Skeletal muscle cell (primary cell): ENCODE data around the gene HOXD9.

Source experiments
- DNase-seq: peaks from one replicate; pipeline ENCODE4 v3.0.0-alpha.2; 2010; ENCODE audit warnings: low read depth
- H3K4me3 ChIP-seq: 2 replicates; pipeline ENCODE4 v1.5.1; 2011; ENCODE audit warnings: low read depth, mild to moderate bottlenecking, control low read depth, low read length, moderate library complexity

The HOXD9 gene

DNA sequence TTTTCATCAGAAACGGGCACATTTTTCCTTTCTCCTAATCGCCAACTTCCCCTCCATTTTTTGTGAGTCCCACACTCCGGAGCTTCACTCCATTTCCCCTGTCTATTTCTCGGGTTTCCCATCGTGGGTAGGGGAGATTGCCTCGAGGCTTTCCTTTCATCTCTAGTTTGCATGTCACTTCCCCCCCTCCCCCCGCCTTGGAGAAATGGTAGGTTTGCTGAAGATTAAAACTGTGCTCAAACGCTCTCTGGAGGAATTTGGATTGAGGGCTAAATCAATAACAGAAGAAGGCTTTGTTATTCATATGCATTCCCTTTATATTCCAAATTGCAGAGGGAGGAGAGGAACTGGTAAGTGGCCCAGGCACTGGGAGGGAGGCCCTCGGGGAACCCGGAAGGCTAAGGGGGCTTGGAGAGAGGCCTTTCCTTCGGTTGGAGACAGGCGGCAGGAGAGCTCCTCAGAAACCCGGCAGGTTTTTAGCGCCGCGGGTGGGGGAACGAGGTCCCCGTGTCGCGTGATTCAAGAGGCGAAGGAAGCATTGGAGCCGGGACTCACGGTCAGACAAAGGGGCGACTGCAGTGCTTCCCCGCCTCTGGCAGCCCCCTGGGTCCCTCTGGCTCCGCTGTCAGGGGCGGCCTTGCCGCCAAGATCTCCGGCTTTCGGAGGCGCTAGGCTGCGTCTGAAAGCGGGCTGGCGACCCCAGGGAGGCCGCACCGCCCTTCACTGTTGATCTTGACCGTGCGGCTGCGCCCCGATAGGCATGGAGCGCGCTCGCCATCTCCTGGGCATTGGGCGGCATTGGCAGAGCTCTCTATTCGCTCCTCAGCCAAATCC is 25.3 kb upstream of the HOXD9 start:
- DNase-seq: no peak
- H3K4me3 ChIP-seq: peak overlapping the region; percentile 33

DNA sequence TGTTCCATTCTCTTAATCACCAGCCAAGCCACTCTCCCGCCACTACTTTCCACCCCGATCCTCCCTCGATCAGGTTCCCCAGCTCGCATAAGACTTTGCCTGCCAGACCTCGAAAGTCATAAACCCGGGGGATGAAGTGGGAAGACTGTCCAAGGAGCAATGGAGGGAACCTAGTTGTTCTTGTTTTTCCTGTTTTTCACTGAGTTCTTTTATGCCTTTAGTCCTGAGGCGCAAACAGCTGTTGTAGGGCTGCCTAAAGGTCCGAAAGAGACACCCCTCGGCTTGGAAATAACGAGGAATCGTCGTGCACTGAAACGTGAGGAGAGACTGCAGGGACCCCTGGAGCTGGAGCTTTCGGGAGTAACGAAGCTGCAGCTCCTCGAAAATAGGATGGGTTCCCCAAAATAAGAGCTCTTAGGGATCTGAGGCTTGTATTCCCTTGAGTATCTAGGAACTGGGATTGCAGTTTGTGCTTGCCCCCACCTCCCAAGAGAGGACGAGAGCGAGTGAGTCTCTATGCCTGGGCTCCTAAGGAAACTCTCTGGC is 24.6 kb upstream of the HOXD9 start:
- DNase-seq: no peak
- no peak overlapping the region for H3K4me3 ChIP-seq

- H3K4me3 ChIP-seq: no peak overlapping the region
These were observed 24.0 kb upstream of the HOXD9 start for GRCh38 chr2:176098366-176099158.

GRCh38 chr2:176099159-176099727 is 23.3 kb upstream of the HOXD9 start:
- DNase-seq: no peak

More at GRCh38 chr2:176098366-176099158, 24.0 kb upstream of the HOXD9 start:
- DNase-seq: no peak

DNA sequence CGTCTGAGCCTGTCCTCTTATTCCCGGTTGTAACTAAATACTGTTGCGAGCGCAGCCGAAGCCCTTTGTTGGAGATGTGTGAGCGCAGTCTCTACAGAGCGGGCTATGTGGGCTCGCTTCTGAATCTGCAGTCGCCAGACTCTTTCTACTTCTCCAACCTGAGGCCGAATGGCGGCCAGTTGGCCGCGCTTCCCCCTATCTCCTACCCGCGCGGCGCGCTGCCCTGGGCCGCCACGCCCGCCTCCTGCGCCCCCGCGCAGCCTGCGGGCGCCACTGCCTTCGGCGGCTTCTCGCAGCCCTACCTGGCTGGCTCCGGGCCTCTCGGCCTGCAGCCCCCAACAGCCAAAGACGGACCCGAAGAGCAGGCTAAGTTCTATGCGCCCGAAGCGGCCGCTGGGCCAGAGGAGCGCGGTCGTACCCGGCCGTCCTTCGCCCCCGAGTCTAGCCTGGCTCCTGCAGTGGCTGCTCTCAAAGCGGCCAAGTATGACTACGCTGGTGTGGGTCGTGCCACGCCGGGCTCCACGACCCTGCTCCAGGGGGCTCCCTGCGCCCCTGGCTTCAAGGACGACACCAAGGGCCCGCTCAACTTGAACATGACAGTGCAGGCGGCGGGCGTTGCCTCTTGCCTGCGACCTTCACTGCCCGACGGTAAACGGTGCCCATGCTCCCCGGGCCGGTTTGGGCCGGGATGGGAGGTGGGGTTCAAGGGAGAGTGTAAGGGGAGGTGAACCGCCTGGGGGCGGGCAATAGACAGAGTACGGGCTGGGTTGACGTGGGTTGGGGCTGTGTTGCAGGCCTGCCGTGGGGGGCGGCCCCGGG is 22.6 kb upstream of the HOXD9 start, which contains the start of gene HOXD12:
Gene HOXD12, plus strand, starts transcription at position 68 of the 819 bp plus-strand sequence. Its CDS starts 7 bp downstream, at position 75.
- no peak within 1 kb of the TSS for H3K4me3 ChIP-seq
- DNase-seq: no peak

More at GRCh38 chr2:176099159-176099727, 23.3 kb upstream of the HOXD9 start:
- no peak overlapping the region for H3K4me3 ChIP-seq

GRCh38 chr2:176100547-176101140 is 21.9 kb upstream of the HOXD9 start:
- H3K4me3 ChIP-seq: no peak overlapping the region
- DNase-seq: no peak

DNA sequence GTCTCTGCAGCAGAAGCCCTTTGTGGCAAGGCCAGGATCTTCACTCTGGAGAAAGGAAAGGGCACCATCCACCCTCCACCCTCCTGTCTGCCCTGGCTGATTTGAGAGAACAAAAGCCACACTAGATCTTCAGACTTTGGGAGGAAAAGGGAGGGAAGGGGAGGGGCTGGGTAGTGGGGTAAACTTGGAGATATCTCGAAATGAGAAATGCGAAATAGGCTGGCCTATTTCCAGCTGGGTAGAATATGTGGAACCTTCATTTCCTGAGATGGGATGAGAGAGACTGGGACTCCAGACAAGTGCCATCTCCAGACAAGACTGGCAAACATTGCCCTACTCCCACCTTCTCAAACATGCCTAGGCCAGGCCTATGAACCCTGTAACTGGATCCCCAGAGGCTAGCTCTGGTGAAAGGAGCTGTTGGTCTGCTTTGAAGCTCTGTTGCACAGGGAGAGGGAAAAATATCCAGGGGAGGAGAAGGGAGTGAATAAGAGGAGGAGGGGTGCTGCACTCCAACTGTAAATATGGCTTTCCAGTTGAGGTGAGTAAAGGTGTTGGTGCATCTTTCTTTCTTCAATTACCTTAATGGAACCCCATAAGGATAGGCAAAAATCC is 21.2 kb upstream of the HOXD9 start:
- DNase-seq: no peak
- no peak overlapping the region for H3K4me3 ChIP-seq

DNA sequence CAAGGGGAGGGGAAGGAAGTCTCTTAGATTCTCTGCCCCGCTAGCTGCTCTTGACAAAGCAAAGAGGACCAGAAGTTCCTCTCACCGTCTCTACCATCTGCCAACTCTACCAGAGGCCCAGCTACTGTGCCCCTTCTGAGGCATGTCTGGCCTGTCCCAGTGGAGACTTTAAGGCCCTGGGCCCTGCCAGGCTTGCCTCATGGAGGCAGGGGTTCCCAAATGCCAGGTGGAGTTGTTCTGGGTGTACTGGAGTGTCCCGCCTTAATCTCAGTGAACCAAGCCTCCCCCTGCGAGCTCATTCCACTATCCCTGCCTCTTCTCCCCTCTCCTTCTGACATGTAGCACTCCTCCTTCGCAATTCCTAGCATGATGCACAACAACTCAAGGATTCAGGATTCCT is 20.7 kb upstream of the HOXD9 start:
- no peak for DNase-seq
- H3K4me3 ChIP-seq: no peak overlapping the region

DNA sequence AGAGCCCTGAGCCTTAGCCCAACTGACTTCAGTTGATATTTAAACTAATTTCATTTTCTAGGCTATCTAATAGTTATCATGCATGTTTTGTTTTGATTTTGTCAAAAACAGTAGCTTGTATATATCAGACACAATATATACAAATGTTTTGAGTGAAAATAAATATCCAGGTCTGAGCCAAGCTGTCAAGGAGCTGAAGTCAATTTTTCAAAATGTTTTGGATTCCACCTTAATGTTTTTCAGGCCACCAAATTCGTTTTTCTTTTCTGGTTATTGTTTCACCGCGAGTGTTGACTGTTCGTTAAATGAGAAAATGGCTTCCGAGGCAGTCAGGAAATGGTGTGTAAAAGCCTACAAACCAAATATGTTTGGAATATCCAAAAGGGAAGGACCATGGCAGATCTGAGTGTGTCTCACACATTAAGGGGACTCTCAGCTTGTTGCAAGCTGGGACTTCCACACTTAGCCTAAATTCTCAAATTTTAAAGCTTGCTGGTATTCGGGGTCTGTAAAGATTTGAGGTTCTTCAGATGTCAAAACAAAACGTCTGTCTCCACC is 20.1 kb upstream of the HOXD9 start:
- no peak for DNase-seq
- H3K4me3 ChIP-seq: no peak overlapping the region

GRCh38 chr2:176103194-176103593 is 19.3 kb upstream of the HOXD9 start:
- no peak overlapping the region for H3K4me3 ChIP-seq

GRCh38 chr2:176103742-176104315 is 18.7 kb upstream of the HOXD9 start:
- H3K4me3 ChIP-seq: no peak overlapping the region

More at GRCh38 chr2:176103194-176103593, 19.3 kb upstream of the HOXD9 start:
- DNase-seq: no peak

GRCh38 chr2:176104316-176105077 is 18.0 kb upstream of the HOXD9 start:
- no peak overlapping the region for H3K4me3 ChIP-seq

More at GRCh38 chr2:176103742-176104315, 18.7 kb upstream of the HOXD9 start:
- no peak for DNase-seq

DNA sequence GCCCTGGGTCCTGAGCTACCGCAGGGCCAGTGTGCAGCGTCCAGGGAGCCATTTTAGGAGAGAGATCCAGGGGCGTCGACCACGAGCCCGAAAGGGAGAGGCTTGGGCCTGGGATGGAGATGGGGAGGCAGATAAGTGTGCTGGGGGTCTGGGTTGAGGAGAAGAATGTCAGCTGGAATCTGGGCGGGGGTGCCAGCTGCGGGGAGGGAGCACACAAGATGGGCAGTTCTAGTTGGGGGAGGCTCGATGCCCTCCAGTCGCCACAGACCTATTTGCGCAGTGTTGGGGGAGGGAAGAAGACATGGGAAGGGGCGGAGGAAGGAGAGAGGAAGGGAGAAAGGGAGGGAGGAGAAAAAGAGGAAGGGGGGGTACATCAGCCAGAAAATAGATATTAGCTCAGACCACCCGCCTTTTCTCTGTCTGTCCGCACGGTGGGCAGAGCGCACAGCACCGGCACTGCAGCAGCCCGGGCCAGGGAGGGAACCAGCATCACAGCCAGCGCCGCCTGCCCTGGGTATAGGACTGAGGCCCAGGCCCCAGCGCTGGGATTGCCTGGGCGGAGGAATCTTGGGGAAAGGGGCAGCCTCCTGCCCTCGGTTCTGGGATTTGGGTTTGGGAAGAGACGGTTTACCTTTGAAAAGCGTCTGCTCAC is 17.3 kb upstream of the HOXD9 start:
- no peak for DNase-seq
- no peak overlapping the region for H3K4me3 ChIP-seq

More at GRCh38 chr2:176104316-176105077, 18.0 kb upstream of the HOXD9 start:
- DNase-seq: no peak

DNA sequence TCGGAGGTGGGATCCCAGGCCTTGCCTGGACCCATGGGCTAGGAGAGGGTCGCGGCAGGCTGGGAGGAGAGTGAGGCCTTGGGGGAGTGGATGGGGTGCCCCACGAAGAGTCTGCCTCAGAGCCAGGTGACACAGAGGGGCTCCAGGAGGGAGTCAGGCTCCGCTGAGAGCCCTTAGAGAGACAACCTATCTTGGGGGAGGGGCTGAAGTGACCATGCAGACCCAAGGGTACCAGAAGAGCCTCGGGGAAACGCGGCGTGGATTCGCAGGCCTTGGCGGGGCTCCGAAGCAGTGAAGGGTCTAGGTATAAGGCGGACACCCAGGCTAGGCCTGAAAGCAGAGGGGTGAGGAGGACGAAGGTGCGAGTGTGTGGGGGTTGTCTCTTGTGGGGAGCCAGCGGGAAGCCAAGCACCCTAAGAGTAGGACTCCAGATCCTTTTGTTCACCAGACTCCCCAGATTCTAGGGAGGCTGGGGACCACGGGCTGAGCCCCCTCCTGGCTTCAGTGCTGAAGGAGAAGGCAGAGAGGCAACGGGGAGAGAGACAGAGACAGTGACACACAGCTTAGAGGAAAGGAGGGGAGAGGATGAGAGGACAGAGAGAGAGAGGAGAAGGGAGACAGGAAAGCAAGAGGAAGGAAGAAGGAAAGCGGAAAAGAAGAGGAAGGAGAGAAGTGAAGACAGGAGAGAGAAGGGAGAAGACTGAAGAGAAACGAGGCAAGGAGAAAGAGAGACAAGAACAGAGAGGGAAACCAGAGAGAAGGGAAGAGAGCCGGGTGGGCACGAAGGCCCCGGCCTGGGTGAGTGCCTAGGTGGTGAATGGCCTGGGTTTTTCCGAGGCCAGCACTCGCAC is 16.6 kb upstream of the HOXD9 start:
- no peak for DNase-seq
- no peak overlapping the region for H3K4me3 ChIP-seq
